ENCODE data around the gene NKX6-2. TPM values are rescaled to one million over a fixed set of nuclear protein-coding genes. Genes with fewer than 3 reads are reported as not detected.

NKX6-2 gene
- total and polyA plus RNA-seq, 4 donors = 0.07 to 7.1 TPM; not detected in 2

- Histone ChIP-seq H3K9ac (ENCODE audit: low read depth in 1 of 2, low read length in 2 of 2) (no peak overlapping the region), H3K27me3 (ENCODE audit: control insufficient read depth in 4 of 4, insufficient read depth in 4 of 4, low read length in 3 of 4) (peaks cover 0 to 3% (median under 1%) of the 10 kb centered on the region in 4 donors), H3K4me1 (ENCODE audit: control insufficient read depth in 4 of 4, insufficient read depth in 4 of 4, low read length in 3 of 4) (peaks cover 0 to 4% (median 2%) of the 10 kb centered on the region in 4 donors), H3K27ac (ENCODE audit: low read depth in 1 of 2, low read length in 2 of 2) (no peak overlapping the region), H3K4me3 (ENCODE audit: low read depth in 1 of 3, low read length in 3 of 3) (no peak overlapping the region), H3K36me3 (ENCODE audit: control insufficient read depth in 4 of 4, insufficient read depth in 3 of 4, low read depth in 1 of 4, low read length in 3 of 4) (no peaks in the 10 kb centered on the region), H3K9me3 (ENCODE audit: control insufficient read depth in 4 of 4, low read length in 3 of 4) (no peaks in the 10 kb centered on the region)
- TF ChIP-seq ATF3 (IDR thresholded peaks at IDR 0.05) (no peak), FOXA1 (IDR thresholded peaks at IDR 0.05) (no peak), HNF4G (IDR thresholded peaks at IDR 0.05) (no peak), RAD21 (IDR thresholded peaks at IDR 0.05) (no peak), EGR1 (IDR thresholded peaks at IDR 0.05; ENCODE audit: low read depth in 2 of 2) (no peak), GABPA (IDR thresholded peaks at IDR 0.05 in 1 of 2, conservative IDR thresholded peaks at IDR 0.05 in 1 of 2) (no peak), JUND (IDR thresholded peaks at IDR 0.05) (no peak), YY1 (IDR thresholded peaks at IDR 0.05) (no peak), NR2F2 (IDR thresholded peaks at IDR 0.05) (no peak)
- TF ChIP-seq, protein P1, sequence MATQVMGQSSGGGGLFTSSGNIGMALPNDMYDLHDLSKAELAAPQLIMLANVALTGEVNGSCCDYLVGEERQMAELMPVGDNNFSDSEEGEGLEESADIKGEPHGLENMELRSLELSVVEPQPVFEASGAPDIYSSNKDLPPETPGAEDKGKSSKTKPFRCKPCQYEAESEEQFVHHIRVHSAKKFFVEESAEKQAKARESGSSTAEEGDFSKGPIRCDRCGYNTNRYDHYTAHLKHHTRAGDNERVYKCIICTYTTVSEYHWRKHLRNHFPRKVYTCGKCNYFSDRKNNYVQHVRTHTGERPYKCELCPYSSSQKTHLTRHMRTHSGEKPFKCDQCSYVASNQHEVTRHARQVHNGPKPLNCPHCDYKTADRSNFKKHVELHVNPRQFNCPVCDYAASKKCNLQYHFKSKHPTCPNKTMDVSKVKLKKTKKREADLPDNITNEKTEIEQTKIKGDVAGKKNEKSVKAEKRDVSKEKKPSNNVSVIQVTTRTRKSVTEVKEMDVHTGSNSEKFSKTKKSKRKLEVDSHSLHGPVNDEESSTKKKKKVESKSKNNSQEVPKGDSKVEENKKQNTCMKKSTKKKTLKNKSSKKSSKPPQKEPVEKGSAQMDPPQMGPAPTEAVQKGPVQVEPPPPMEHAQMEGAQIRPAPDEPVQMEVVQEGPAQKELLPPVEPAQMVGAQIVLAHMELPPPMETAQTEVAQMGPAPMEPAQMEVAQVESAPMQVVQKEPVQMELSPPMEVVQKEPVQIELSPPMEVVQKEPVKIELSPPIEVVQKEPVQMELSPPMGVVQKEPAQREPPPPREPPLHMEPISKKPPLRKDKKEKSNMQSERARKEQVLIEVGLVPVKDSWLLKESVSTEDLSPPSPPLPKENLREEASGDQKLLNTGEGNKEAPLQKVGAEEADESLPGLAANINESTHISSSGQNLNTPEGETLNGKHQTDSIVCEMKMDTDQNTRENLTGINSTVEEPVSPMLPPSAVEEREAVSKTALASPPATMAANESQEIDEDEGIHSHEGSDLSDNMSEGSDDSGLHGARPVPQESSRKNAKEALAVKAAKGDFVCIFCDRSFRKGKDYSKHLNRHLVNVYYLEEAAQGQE (IDR thresholded peaks at IDR 0.05) = no peak
- WGBS = 73% methylated on average over 29 of the region's 29 CpGs
- DNase-seq (ENCODE audit: low spot score) = peak; percentile 16
Measured at GRCh38 chr10:132833421-132834111, 47.6 kb upstream of the NKX6-2 start.

DNA sequence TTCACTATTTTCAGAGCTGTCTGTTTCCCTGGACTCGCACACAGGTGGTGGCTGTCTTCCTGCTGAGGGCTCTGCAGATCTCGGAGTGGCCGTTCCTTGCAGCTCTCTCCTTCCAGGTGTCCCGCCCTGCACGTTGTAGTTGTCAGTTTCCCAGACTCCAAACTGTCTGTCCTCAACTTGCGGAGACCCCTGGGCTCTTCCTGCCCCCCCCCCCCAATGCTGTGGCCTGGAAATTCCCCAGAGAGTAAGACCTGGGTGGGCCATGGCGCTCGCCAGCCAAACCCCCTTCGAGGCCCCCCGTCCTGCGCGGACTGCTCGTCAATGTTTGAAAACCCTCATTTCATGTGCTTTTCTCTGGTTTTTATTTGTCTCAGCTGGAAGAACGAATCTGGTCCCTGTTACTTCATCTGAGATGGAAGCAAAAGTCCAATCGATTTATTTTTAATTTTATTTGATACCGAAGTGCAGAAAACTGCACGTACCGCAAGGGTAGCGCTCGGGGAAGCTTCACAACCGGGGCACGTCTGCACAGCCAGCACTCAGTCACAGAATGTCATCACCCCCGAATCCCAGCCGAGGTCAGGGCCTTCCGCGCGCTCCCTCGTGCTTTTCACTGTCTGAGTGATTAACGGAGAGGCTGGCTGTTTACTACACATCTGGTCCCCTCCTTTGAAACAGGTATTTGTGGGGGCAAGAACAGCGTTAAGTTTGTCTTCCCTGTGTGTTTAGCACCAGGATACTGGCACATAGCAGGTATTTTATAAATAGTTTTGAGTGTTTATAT is 46.4 kb upstream of the NKX6-2 start:
- H3K36me3 ChIP-seq (ENCODE audit: control insufficient read depth in 4 of 4, insufficient read depth in 3 of 4, low read depth in 1 of 4, low read length in 3 of 4) = no peaks in the 10 kb centered on the region
- no peak for DNase-seq (ENCODE audit: low spot score)
- WGBS = 69% methylated on average over 30 of the region's 30 CpGs
- H3K4me1 ChIP-seq (ENCODE audit: control insufficient read depth in 4 of 4, insufficient read depth in 4 of 4, low read length in 3 of 4) = peaks cover 0 to 4% (median 2%) of the 10 kb centered on the region in 4 donors
- TF ChIP-seq MAX (IDR thresholded peaks at IDR 0.05) (no peak), RXRA (IDR thresholded peaks at IDR 0.05) (no peak), FOXA2 (IDR thresholded peaks at IDR 0.05) (no peak), YY1 (IDR thresholded peaks at IDR 0.05) (no peak), HNF4A (conservative IDR thresholded peaks at IDR 0.05) (no peak), TAF1 (conservative IDR thresholded peaks at IDR 0.05) (no peak), CTCF (IDR thresholded peaks at IDR 0.05; ENCODE audit: low read depth, low read length, missing input control) (no peak), ATF3 (IDR thresholded peaks at IDR 0.05) (no peak), HNF4G (IDR thresholded peaks at IDR 0.05) (no peak), JUND (IDR thresholded peaks at IDR 0.05) (no peak), GABPA (IDR thresholded peaks at IDR 0.05 in 1 of 2, conservative IDR thresholded peaks at IDR 0.05 in 1 of 2) (no peak), RAD21 (IDR thresholded peaks at IDR 0.05) (no peak), NR2F2 (IDR thresholded peaks at IDR 0.05) (no peak)
- TF ChIP-seq, protein P1 (IDR thresholded peaks at IDR 0.05) = no peak
- H3K9ac ChIP-seq (ENCODE audit: low read depth in 1 of 2, low read length in 2 of 2) = no peak overlapping the region
- H3K27me3 ChIP-seq (ENCODE audit: control insufficient read depth in 4 of 4, insufficient read depth in 4 of 4, low read length in 3 of 4) = peaks cover 0 to 3% (median under 1%) of the 10 kb centered on the region in 4 donors
- H3K4me3 ChIP-seq (ENCODE audit: low read depth in 1 of 3, low read length in 3 of 3) = no peak overlapping the region
- H3K9me3 ChIP-seq (ENCODE audit: control insufficient read depth in 4 of 4, low read length in 3 of 4) = no peaks in the 10 kb centered on the region
- H3K27ac ChIP-seq (ENCODE audit: low read depth in 1 of 2, low read length in 2 of 2) = no peak overlapping the region
